Peyer's patch (tissue), 4 donors: ENCODE measurements around the gene TFDP1. TPM values are rescaled to one million over a fixed set of nuclear protein-coding genes. Genes with fewer than 3 reads are reported as not detected.

Source experiments
- DNase-seq, 3 donors: peaks; one replicate each; pipeline ENCODE4 v3.0.0-alpha.2; 2017 to 2019
- H3K27ac ChIP-seq, 4 donors: fragments of 200-600 bp; sonication (generic); one replicate each; pipeline ENCODE4 v1.5.1; 2016 to 2019
- H3K27me3 ChIP-seq, 2 donors: fragments of 200-600 bp; sonication (generic); one replicate each; pipeline ENCODE4 v1.5.1; 2019
- H3K36me3 ChIP-seq, 3 donors: fragments of 200-600 bp; sonication (generic); one replicate each; pipeline ENCODE4 v1.5.1; 2016 to 2019
- H3K4me1 ChIP-seq, 4 donors: fragments of 200-600 bp; sonication (generic); one replicate each; pipeline ENCODE4 v1.5.1; 2016 to 2019
- H3K4me3 ChIP-seq, 4 donors: fragments of 200-600 bp; sonication (generic); 1 replicate in 3 of 4; 2 replicates in 1 of 4; pipeline ENCODE4 v1.5.1; 2016 to 2019; ENCODE audit warnings: mild to moderate bottlenecking in 1 of 4
- H3K9me3 ChIP-seq, 4 donors: fragments of 200-600 bp; sonication (generic); one replicate each; pipeline ENCODE4 v1.5.1; 2016 to 2019; ENCODE audit warnings: mild to moderate bottlenecking in 1 of 4
- POLR2A ChIP-seq, 2 donors: fragments of 450-650 bp; IDR thresholded peaks; one replicate each; pipeline ENCODE4 v1.5.1; 2017; ENCODE audit warnings: antibody characterized with exemption in 2 of 2, mild to moderate bottlenecking in 2 of 2, moderate library complexity in 2 of 2
- total RNA-seq, 4 donors: library from RNA; depleted of rRNA; stranded (reverse); fragments of >200 nt; gene quantifications; one replicate each; pipeline ENCODE4 v1.1.0, GENCODE V29; 2016
- TF ChIP-seq, protein P1 (sequence below), 6 experiments: fragments of 450-650 bp in 4 of 6; fragments of 200-600 bp in 2 of 6; sonication (generic) in 1 of 6; IDR thresholded peaks; one replicate each; pipeline ENCODE4 v1.5.1; 2017 to 2019; ENCODE audit warnings: antibody characterized with exemption in 6 of 6, mild to moderate bottlenecking in 3 of 6, moderate library complexity in 1 of 6

Gene TFDP1
- total RNA-seq, 4 donors from 2014 or later: 37.0 to 75.1 (median 48.0) TPM

DNA sequence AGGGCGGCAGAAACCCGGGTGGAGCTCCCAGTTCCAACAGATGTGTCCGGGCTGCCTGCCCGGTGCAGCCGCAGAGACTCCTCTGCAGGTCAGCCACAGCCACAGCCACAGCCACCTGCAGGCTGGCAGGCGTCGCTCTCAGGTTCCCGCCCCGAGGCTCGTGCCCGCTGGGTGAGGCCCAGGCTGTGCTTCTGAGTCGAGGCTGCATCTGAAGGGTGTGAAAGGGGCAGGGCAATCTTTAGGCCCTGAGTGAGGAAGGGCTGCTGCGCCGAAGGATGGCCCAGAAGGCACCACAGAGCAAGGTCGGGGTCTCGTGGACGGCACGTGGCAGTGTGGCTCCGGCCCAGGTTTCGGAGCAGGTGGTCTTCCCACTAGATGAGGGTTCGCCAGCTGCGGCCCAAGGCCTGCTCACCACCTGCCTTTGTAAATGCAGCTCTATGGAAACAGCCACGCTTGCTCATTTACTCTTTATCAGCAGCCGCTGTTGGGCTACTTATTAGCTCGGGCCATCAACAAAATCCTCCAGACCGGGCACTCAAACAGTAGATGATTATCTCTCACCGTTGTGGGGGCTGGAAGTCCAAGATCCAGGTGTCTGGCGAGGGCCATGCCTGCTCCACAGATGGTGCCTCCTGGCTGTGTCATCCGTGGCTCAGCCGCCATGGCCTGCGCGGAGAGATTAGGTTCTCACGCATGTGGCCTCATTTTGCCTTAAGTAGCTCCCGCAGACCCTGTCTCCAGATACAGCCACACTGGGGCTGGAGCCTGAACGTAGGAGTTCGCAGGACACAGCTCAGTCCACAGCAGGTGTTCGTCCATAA is 40.3 kb upstream of the TFDP1 start:
- H3K36me3 ChIP-seq: peaks cover 0 to 11% (median 0%) of the 10 kb centered on the region in 3 donors
- no peak overlapping the region for H3K27ac ChIP-seq
- no peak overlapping the region for H3K4me3 ChIP-seq
- no peaks in the 10 kb centered on the region for H3K27me3 ChIP-seq
- peak in 2 of 3 donors; percentile 18 to 65 for DNase-seq
- peaks cover 0 to 5% (median 0%) of the 10 kb centered on the region in 4 donors for H3K4me1 ChIP-seq
- H3K9me3 ChIP-seq: no peaks in the 10 kb centered on the region
- TF ChIP-seq, protein P1, sequence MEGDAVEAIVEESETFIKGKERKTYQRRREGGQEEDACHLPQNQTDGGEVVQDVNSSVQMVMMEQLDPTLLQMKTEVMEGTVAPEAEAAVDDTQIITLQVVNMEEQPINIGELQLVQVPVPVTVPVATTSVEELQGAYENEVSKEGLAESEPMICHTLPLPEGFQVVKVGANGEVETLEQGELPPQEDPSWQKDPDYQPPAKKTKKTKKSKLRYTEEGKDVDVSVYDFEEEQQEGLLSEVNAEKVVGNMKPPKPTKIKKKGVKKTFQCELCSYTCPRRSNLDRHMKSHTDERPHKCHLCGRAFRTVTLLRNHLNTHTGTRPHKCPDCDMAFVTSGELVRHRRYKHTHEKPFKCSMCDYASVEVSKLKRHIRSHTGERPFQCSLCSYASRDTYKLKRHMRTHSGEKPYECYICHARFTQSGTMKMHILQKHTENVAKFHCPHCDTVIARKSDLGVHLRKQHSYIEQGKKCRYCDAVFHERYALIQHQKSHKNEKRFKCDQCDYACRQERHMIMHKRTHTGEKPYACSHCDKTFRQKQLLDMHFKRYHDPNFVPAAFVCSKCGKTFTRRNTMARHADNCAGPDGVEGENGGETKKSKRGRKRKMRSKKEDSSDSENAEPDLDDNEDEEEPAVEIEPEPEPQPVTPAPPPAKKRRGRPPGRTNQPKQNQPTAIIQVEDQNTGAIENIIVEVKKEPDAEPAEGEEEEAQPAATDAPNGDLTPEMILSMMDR (IDR thresholded peaks at IDR 0.05): no peak

- H3K9me3 ChIP-seq: no peaks in the 10 kb centered on the region
- H3K4me3 ChIP-seq: no peak overlapping the region
- peaks cover 0 to 11% (median 0%) of the 10 kb centered on the region in 3 donors for H3K36me3 ChIP-seq
- H3K27me3 ChIP-seq: no peaks in the 10 kb centered on the region
- TF ChIP-seq, protein P1 (IDR thresholded peaks at IDR 0.05): no peak
- TF ChIP-seq POLR2A (IDR thresholded peaks at IDR 0.05): no peak
- H3K27ac ChIP-seq: no peak overlapping the region
- peaks cover 0 to 5% (median 0%) of the 10 kb centered on the region in 4 donors for H3K4me1 ChIP-seq
- peak in 2 of 3 donors; percentile 9 to 22 for DNase-seq
Observed at GRCh38 chr13:113544896-113545295, 39.7 kb upstream of the TFDP1 start.

GRCh38 chr13:113545455-113545930 is 39.1 kb upstream of the TFDP1 start:
- Histone ChIP-seq H3K27ac (no peak overlapping the region), H3K4me1 (peaks cover 0 to 5% (median 0%) of the 10 kb centered on the region in 4 donors), H3K4me3 (no peak overlapping the region), H3K9me3 (no peaks in the 10 kb centered on the region), H3K36me3 (peaks cover 0 to 12% (median 0%) of the 10 kb centered on the region in 3 donors), H3K27me3 (no peaks in the 10 kb centered on the region)
- TF ChIP-seq, protein P1 (IDR thresholded peaks at IDR 0.05): no peak
- no peak for TF ChIP-seq POLR2A (IDR thresholded peaks at IDR 0.05)
- peak in 2 of 3 donors; percentile 36 to 42 for DNase-seq

DNA sequence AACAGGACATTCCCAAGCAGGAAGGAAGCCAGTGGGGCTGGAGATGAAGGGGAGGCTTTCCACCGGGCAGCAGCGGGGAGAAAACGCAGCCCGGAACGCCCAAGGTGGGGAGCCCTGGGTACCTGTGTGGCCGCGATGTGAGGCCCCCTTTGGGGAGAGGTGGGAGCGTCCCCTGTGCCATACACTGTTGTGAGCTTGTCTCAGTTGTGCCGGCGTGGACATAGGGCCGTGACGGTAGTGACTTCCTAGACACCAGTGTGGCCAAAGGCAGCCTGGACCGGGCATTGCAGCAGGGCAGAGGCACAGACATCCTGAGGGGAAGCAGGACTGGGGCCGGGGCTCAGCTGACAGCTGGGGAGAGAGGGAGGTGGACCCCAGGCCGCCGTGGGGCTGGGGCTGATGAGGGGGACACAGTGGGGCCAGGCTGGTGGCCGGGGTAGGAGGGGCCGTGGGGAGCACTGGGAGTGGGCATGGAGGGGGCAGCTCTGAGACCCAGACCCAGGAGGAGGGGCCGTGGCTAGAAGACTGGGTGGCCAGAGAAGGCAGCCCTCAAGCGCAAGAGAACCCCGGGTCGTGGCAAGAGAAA is 38.5 kb upstream of the TFDP1 start:
- peak in 1 of 3 donors; percentile 42 for DNase-seq
- no peak overlapping the region for H3K4me3 ChIP-seq
- H3K27me3 ChIP-seq: no peaks in the 10 kb centered on the region
- H3K36me3 ChIP-seq: peaks cover 0 to 9% (median 0%) of the 10 kb centered on the region in 3 donors
- TF ChIP-seq POLR2A (IDR thresholded peaks at IDR 0.05): no peak
- TF ChIP-seq, protein P1 (IDR thresholded peaks at IDR 0.05): no peak
- peaks cover 0 to 5% (median 0%) of the 10 kb centered on the region in 4 donors for H3K4me1 ChIP-seq
- H3K9me3 ChIP-seq: no peaks in the 10 kb centered on the region
- no peak overlapping the region for H3K27ac ChIP-seq

DNA sequence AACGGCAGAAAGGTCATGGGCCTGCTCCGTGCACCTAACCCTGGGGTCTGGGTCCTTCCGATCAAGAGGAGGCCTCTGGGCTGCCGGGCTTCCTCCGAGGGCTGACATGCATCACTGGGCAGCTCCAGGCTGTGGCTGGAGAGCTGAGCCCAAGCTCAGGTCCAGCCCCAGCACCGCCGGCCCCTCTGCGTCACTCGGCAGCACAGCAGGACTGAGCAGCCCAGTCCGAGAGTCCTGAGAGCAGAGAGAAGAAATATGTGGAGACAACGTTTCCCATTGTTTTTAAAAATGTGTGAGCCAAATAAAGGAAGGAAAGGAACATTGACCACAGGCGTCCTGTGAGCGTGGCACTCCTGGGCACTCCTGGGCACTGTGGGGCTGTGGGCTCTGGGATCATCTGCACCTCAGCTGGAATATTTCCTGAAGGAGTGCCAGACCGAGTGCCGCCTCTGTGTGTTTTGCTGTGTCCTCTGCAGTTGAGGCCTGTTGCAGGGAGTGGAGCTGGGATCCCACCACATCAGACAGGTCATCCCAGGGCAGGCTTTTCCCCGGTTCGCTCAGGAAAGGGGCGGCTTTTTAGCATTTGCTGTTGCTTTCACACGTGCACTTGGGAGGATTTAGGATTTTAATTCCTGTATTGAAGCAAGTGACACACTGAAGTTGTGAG is 37.8 kb upstream of the TFDP1 start:
- Histone ChIP-seq H3K36me3 (peaks cover 0 to 7% (median 0%) of the 10 kb centered on the region in 3 donors), H3K27ac (no peak overlapping the region), H3K4me3 (no peak overlapping the region), H3K9me3 (no peaks in the 10 kb centered on the region), H3K4me1 (peaks cover 0 to 5% (median 0%) of the 10 kb centered on the region in 4 donors), H3K27me3 (no peaks in the 10 kb centered on the region)
- peak in 1 of 3 donors; percentile 39 for DNase-seq
- TF ChIP-seq, protein P1 (IDR thresholded peaks at IDR 0.05): no peak
- no peak for TF ChIP-seq POLR2A (IDR thresholded peaks at IDR 0.05)
